NCI-H2196 (cell line): Measurements from ENCODE around the gene PSORS1C1.
"Not testable (repeated sequence)": the region's sequence is repeated elsewhere in the genome, so short reads cannot be mapped to it uniquely, and the experiment has no call there.

Experiments used
- DNase-seq: peaks from one replicate; lab custom pipeline; 2025; ENCODE audit not compliant: unreplicated experiment; lab: John Stamatoyannopoulos, UW

The PSORS1C1 gene

GRCh38 chr6:31114541-31114878 lies at the start of gene PSORS1C1:
PSORS1C1 (plus strand) TSS chr6:31114800; CDS start chr6:31129633, 14,833 bp downstream.
- no peak for DNase-seq

- no peak for DNase-seq
These were observed 49.0 kb upstream of the PSORS1C1 start for GRCh38 chr6:31065556-31065955.

GRCh38 chr6:31067028-31067427 lies 47.6 kb upstream of the PSORS1C1 start:
- DNase-seq: not testable (repeated sequence)

GRCh38 chr6:31067891-31068668 lies 46.5 kb upstream of the PSORS1C1 start:
- DNase-seq: not testable (repeated sequence)

GRCh38 chr6:31068669-31069340 lies 45.8 kb upstream of the PSORS1C1 start:
- peak; percentile 88 for DNase-seq

GRCh38 chr6:31070711-31071197 lies 43.8 kb upstream of the PSORS1C1 start:
- DNase-seq: peak; percentile 24

- no peak for DNase-seq
These were observed 40.2 kb upstream of the PSORS1C1 start for GRCh38 chr6:31074401-31074800.

- DNase-seq: no peak
These were observed 39.1 kb upstream of the PSORS1C1 start for GRCh38 chr6:31075528-31075927.

GRCh38 chr6:31076611-31077010 lies 38.0 kb upstream of the PSORS1C1 start:
- no peak for DNase-seq

- DNase-seq: peak; percentile 77
These were observed 34.8 kb upstream of the PSORS1C1 start for GRCh38 chr6:31079656-31080261.

- no peak for DNase-seq
These were observed 32.7 kb upstream of the PSORS1C1 start for GRCh38 chr6:31081872-31082271.

- DNase-seq: peak; percentile 13
These were observed 30.8 kb upstream of the PSORS1C1 start for GRCh38 chr6:31083742-31084354.

GRCh38 chr6:31086788-31087440 lies 27.7 kb upstream of the PSORS1C1 start:
- no peak for DNase-seq

GRCh38 chr6:31087494-31088089 lies 27.0 kb upstream of the PSORS1C1 start:
- peak; percentile 90 for DNase-seq

- DNase-seq: no peak
These were observed 24.2 kb upstream of the PSORS1C1 start for GRCh38 chr6:31090275-31090972.

GRCh38 chr6:31090973-31091364 lies 23.6 kb upstream of the PSORS1C1 start:
- no peak for DNase-seq

- DNase-seq: no peak
These were observed 22.9 kb upstream of the PSORS1C1 start for GRCh38 chr6:31091680-31092079.

- no peak for DNase-seq
These were observed 22.4 kb upstream of the PSORS1C1 start for GRCh38 chr6:31092238-31092637.

GRCh38 chr6:31092769-31093505 lies 21.7 kb upstream of the PSORS1C1 start:
- DNase-seq: no peak
